ENCODE measurements around the gene GGCX.
"Not testable (repeated sequence)": the region's sequence is repeated elsewhere in the genome, so short reads cannot be mapped to it uniquely, and the experiment has no call there.

The GGCX gene

DNA sequence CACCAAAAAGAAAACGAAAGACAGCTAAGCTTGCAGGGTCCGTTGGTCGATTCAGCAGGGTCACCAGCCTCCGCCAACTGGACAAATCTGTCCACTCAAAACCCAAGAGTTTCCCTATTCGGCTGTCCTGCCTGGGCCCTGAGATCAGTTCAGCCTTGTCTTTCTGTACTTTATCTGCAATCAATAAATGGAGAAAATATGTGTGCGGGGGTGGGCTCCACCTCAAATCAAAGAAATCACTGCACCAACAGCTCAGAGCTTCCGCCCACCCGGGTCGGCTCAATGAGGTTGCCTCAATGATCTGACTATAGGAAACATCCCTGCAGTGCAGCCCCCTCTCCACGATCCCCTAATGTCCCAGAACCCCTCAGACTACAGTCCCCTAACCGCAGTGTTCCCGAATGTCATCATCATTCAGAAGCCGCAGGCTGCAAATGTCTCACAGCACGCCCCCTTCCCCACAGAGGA lies 447 bp downstream of the GGCX start:
- DNase-seq = no peak

DNA sequence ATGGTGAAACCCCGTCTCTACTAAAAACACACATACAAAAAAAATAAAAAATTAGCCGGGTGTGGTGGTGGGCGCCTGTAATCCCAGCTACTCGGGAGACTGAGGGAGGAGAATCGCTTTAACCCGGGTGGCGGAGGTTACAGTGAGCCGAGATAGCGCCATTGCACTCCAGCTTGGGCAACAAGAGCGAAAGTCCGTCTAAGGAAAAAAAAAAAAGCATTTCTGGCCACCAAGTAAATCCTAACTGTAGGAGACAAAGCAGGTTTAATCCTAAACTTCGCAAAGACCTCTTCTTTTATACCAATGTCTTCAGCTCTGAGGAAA lies 928 bp downstream of the GGCX start:
- not testable (repeated sequence) for DNase-seq

DNA sequence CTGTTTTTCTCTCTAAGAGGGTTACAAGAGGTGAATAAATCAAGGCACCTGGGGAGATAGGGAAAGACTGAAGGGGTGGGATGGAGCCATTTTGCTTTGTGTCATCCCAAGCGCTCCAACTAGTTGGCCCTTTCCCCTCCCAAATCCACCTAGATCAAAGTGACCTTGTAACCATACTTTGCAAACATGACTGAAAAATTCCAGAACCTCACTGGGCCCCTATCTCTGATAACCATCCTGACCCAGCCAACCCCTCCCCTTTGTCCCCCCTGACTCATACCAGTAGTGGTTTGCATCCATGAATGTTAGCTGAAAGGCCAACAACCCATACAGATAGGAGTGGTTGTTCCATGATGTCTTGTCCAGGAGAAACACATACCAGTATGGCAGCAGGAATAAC lies 3.1 kb downstream of the GGCX start:
- no peak for DNase-seq

DNA sequence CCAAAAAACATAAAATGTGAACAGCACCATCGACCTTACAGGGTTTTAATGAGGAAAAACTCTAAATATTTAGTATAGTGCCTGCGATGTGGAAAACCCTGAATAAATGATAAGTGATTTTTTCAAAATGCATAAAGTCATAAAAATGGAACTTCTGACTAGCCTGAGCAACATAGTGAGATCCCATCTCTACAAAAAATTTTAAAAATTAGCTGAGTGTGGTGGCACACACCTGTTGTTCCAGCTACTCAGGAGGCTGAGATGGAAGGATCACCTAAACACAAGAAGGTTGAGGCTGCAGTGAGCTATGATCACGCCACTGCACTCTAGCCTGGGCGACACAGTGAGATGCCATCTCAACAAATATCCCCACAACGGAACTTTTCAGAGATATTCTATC lies 4.2 kb downstream of the GGCX start:
- no peak for DNase-seq

DNA sequence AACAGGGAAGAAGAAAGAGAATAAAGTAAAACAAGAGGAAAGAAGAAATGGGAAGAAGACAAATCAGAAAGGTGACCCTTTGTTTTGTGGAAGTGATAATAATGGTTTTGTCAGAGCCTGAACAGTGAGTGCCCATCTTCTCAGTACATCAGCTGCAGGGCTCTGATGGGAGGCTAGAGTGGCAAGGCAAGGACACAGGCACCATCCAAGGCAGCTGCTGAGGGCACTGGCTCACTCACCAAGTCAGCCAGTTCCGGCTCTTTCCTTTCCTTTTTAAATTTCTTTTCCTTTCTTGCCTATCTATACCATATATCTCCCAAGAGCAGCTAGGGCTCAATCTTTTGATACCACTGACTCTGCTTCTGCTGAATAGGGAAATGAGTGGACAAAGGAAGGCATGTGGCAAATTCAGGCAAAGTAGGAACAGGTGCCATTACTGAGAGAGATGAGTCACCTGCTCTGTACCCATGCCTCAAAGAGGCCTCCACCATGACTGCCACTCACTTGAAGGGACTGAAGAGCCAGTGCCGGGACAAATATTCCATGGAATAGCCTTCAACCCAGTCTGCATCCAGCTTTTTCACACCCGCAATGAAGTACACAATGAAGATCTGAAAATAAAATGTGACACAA lies 6.2 kb downstream of the GGCX start:
- no peak for DNase-seq

DNA sequence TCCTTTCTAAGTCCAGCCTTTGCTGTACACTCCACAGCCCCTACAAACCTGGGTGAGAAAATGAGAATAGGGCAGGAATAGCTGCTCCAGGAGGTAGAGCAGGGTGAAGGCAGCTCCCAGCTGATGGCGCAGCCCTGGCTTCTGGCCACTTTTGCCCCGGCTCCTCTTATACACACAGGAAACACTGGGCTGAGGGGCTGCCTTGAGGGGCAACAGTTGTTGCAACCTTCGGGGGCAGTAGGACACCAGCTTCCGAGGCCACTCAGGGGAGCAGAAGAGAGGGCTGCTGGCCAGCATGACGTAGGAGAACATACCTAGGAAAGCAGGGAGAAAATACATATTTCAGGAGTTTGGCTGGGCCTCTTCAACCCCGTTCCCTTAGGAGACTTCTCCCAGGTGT lies 8.1 kb downstream of the GGCX start:
- no peak for DNase-seq

DNA sequence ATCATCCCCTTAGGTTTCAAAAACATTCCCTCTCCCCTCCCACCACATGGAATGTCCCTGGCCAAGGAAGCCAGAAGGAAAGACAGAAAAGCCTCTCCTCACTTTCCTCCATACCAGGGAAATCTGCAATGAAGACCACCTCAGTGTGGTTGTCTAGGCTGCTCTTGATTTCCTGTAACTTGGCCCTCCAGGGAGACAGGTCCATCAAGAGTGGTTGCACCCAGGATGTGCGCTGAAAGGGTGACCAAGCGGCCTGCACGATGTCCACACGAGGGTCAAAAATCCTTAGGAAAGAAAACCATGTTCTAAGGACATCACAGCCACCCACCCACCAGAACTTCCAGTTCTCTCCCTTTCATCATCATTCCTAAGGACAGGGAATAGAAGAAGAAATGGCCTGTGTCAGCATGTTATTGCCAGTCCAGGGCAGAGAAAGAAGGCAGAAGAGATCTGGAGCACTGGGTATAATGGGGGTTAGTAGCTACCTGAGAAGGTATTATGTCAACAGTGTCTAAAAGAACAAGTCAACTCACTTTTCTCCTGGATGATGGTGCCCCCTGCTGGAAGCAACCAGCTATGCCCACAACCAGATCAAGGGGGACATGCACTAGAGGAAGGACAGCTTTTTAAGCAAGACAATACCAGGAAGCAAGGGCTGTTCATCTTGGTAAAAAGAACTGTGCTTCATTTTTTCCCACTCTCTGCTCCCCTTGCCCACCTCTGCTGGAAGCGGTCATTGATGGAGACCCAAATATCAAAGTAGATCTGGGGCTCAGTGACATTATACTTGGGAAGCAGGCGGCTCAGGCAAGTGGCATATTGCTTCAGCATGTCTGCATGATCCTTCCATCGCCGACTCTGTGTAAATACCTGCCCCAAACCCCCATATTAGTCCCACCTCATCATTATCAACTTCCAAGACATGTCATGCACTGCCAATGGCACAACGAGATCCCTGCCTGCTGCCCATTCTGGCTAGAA lies 9.3 kb downstream of the GGCX start:
- no peak for DNase-seq

DNA sequence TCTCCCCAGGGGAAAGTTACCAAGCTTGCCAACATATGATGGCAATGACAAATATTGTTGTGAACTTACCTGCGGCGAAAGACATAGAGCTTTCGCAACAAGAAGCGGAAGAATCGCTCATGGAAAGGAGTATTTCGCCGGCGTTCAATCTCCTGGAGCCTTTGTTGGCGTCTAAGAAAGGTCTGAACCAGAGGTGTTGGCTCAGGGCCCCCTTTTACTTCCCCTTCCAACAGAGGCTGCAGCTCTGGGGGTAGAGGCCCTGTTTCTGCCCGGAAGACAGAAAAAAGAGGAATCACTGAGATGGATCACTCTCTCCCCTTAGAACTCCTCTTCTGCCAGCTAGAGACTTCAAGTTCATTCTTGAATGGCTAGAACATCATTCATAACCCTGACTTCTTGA lies 10.8 kb downstream of the GGCX start:
- DNase-seq = no peak

DNA sequence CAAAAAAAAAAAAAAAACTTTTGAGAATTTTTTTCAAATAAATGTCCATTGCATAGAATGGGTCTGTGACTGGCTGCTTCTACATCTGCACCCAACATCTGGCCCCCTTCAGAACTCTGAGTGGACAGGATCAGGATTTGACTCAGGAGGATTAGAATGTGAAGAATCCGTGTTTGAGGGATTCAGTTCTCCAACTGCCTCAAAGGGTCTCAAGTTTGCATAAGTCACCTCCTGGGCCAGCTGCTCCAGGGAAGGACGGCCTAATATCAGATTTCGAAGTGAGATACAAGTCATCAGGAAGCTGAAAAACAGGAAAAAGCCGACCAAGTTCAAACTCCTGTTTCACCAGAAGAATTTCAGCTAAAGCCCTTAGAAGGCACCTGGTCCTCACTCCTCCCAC lies 11.5 kb downstream of the GGCX start:
- DNase-seq = peak; percentile 61

DNA sequence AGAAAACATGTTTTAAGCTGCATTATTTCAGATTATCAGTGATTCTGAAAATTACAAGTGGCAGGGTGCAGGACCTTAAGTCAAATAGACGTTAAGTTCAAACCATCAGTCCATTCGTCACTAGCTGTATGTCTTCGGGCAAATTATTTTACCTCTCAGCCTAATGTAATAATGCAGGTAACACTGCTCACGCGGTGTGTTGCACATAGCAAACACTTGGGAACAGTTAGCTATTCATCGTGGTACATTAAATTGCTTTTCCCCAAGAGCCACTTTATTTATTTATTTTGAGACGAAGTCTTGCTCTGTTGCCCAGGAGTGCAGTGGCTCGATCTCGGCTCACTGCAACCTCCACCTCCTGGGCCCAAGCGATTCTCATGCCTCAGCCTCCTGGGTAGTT lies 12.2 kb downstream of the GGCX start:
- DNase-seq = no peak

DNA sequence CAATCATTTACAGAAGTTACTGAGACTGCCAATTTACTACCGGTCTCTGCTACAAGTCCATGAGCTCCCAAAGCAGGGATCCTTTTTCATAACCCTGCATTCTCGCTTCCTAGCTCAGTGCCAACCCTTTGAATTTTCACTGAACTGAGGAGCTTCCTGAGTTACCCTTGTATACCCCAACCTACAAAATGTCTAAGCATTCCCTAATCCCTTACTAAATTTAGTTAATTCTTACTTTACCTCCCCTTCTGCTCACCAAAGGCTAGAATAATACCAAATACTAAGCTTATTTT lies 12.7 kb downstream of the GGCX start:
- no peak for DNase-seq

DNA sequence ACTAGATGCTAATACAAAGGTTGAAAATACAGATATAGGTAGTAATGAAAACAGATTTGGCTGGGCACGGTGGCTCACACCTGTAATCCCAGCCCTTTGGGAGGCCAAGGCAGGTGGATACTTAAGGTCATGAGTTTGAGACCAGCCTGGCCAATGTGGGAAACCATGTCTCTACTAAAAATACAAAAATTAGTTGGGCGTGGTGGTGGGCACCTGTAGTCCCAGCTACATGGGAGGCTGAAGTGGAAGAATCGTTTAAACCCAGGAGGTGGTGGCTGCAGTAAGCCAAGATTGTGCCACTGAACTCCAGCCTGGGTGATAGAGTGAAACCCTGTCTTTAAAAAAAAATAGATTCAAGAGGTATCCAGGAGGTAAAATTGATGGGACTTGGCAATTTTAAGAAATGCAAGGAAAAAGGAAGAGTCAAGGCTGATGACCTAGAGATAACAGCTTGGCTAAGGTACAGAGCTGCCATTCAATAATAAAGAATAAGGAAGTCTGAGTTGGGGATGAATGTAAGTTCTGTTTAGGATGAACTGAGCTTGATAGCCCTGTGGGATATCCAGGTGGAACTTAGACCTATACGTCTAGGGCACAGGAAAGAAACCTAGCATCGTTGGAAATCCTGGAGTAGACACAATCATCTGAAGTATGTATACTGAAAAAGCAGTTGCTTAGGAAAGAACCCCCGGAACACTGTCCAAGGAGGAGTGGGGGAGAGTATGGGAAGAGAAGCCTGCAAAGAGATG lies 13.3 kb downstream of the GGCX start:
- no peak for DNase-seq

DNA sequence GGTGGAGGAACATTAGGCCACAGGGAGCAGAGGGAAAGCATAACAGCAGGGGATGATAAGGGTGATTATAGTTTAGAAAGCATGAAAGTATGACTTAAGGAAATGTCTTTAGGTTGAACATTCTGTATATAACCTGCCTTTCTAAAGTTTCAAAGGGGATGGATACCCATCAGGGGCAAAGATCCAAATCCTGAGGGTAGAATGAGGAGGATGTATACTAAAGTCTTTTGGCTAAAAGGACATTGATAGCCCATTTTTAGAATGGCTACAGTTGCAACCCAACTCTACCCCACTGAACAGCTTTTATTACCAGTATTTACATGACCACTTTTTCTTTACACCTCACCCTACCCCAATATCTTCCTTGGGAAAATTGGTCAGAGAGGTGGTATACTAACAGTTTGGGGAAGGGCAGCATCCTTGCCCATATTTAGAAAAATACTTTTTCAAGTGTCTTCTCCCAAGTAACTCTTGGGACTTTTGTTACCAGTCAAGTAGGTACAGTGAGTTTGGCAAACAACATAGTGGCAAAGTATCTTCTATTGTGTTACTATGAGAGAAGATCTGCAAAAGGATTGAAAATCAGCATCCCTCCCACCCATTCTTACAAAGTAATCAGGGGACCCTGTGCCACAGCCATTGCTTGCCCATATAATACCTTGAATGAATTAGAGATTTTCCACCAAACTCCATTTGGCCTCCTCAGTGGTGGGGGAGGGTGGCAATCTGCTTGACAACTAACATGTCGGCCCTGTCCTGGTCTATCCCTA lies 14.0 kb downstream of the GGCX start:
- no peak for DNase-seq

DNA sequence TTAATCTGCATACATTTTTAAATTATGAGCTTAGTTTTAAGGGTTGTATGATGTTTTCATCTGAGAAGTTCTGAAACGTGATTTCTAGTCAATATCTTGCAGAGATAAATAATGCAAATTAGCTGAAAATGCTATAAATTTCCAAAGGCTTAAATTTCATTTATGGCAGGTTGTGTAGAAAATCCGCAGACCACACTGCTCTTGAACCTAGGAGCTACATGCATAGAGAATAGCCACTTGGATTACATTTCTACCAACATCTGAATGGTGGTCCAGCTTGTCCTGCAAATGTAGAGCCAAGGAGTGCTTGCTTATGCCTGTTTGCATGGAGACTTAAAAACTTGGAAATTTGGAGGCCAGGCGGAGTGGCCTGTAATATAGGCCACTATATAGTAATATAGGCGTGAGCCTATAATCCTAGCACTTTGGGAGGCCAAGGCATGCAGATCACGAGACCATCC lies 15.5 kb downstream of the GGCX start:
- DNase-seq = no peak

DNA sequence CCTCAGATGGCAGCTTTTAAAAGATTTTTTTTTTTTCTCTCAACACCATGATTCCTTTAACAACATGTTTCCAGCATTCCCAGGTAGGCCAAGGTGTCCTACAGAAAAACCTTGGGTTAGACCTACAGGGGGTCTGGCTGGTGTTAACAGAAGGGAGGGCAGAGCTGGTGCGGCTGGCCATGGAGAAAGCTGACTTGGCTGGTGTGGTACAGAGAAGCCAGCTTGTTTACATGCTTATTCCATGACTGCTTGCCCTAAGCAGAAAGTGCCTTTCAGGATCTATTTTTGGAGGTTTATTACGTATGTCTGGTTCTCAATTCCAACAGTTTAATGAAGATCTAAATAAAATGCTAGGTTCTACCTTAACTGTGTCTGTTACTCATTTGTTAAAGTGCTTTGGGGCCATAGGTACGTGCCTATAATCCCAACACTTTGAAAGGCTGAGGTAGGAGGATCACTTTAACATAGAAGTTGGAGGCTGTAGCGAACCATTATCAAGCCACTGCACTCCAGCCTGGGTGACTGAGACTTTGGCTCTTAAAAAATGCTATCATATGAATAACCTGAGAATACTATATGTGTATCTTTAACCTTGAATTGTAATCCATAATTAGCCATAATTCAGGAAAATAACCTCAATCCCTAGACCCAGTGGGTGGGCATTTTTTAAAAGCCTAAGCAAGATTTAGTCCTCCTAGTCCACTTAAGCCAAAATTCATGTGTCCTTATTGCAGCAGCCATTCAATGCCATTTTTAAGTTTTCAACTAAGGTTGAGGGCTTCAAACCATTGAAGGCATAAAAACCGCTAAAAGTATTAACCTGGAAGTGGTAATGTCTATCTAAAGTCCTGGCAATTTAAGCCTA lies 16.1 kb downstream of the GGCX start:
- DNase-seq = not testable (repeated sequence)

DNA sequence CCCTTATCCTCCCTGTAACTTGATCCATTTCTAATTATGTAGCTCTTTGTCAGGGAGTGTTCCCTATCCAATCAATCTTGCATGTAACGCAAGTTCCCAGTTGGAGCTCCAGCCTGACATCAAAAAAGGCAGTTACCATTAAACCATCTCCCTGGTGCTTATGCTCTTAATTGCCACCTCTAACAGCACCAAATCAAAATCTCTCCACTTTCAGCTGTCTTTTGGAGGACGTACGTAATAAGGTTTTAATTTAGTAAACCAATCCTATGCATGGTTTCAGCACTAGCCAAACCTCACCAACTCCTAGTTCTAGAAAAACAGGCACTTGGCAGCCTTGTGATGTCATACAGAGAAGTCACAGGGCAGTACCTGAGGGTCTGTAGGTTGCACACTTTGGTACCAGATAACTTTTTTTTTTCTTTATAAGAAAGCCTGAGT lies 17.0 kb downstream of the GGCX start:
- not testable (repeated sequence) for DNase-seq

DNA sequence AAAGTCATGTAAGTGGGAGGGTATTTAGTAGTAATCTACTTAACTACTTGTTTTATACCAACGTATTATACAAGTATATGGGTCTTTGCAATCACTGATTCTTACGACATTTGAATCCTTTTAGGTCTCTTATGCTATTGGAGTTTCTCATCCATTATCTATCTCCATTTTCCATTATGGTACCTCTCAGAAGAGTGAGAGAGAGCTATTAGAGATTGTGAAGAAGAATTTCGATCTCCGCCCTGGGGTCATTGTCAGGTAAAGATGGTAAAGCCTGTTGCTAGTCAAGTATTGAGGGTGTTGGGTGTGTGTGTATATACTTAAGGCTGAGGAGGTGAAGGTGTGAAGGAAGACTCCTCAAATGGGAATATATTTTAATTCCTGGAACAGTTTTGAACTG lies 18.5 kb downstream of the GGCX start:
- DNase-seq = no peak

DNA sequence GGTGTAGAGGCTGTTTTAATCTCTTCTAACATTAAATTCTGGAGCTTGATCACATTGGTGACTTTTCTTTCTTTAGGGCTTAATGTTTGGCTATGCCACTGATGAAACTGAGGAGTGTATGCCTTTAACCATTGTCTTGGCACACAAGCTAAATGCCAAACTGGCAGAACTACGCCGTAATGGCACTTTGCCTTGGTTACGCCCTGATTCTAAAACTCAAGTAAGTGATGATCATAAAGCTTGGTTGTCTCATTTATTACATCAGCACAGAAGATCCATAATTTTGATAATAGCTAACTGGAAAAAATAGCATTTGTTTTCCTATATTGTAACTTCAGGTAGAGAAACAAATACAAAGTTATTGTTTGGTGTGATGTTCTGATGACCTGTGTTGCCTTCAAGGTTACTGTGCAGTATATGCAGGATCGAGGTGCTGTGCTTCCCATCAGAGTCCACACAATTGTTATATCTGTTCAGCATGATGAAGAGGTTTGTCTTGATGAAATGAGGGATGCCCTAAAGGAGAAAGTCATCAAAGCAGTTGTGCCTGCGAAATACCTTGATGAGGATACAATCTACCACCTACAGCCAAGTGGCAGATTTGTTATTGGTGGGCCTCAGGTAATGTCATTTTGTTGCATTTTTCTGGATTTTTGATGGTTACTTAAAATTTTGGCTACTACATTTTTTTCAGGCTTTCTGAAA lies 19.4 kb downstream of the GGCX start:
- DNase-seq = no peak

DNA sequence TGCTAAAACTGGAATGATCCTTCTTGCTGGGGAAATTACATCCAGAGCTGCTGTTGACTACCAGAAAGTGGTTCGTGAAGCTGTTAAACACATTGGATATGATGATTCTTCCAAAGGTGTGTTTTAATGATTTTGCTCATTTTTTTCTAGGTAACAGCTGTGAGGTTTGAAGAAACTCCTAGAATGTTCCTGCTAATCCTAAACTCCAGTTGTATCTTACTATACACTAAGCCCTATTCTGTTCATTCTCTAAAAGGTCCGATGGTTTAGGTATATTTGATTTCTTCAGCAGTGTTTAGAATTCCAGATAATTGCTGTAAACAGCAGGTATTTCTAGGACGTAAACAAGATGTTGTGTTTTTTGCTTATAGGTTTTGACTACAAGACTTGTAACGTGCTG lies 20.0 kb downstream of the GGCX start:
- DNase-seq = no peak

DNA sequence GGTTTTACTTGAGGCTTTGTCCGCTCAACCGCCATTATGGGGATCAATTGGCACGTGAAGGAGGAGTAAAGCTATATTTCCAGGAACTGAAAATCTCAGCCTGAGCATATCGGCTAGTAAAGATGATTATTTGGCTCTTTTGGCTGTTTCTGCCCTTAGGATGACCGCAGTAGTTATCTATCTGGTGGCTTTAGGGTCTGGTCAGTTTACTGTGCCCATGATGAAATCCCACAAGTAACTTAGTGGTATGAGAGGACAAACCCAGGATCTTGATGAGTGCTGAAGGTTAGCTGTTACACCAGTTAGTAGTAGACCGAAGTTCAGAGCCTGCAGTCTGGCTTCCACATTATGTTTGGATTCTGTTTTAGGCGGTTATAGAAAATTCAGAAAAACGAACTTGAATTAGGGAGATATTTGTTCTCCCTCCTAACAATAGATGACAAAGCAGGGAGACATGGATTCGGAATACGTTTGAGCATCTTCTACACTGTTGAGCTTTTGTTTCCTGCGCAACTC lies 21.1 kb downstream of the GGCX start:
- no peak for DNase-seq
